ENCODE measurements around the gene ASXL2. TPM values are rescaled to one million over a fixed set of nuclear protein-coding genes. Genes with fewer than 3 reads are reported as not detected.

ASXL2 gene
- total RNA-seq, 2 experiments from 2014 or later: 43.7 to 45.0 TPM

DNA sequence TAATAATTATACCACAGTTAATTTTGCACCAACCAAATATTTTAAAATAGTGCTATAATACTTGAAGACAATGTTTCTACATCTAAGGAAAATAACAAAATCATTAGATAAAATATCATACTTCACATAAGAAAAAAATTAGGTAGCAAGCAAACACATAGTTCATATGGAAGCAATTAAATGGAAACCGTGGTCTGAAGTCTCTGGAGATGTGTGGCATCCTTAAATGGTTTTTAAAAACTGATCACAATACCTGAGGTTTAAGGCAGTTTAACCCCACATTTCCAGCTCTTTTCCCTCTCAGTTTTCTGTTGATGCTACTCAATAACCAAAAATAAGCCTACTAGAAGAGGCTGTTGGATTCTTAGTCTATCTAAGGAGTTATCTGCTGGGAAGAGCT, 71.3 kb downstream of the ASXL2 start:
- no peak for DNase-seq
- ChIA-PET POLR2A (interaction anchor here (1.1 to 1.4 kb wide), 2 partner anchors 11 kb away, joined by 3 to 4 read pairs; no protein-coding TSS in a partner anchor), CTCF (no interaction called here)
- Mint-ChIP-seq H3K9me3 (no peaks in the 10 kb centered on the region), H3K36me3 (ENCODE audit: low read depth) (peaks cover 50% of the 10 kb centered on the region), H3K4me1 (peaks cover 49% of the 10 kb centered on the region), H3K27me3 (no peaks in the 10 kb centered on the region), H3K27ac (no peak overlapping the region), H3K4me3 (no peak overlapping the region)

- H3K36me3 Mint-ChIP-seq (ENCODE audit: low read depth): peaks cover 57% of the 10 kb centered on the region
- peaks cover 51% of the 10 kb centered on the region for H3K4me1 Mint-ChIP-seq
- ChIA-PET POLR2A (interaction anchor here (0.6 kb wide), 1 partner anchor 60 kb away, joined by 3 read pairs; no protein-coding TSS in a partner anchor), CTCF (no interaction called here)
- no peaks in the 10 kb centered on the region for H3K9me3 Mint-ChIP-seq
- no peak overlapping the region for H3K27ac Mint-ChIP-seq
- no peak for DNase-seq
- no peak overlapping the region for H3K4me3 Mint-ChIP-seq
- no peaks in the 10 kb centered on the region for H3K27me3 Mint-ChIP-seq
Measured at GRCh38 chr2:25805987-25806386, 72.3 kb downstream of the ASXL2 start.

DNA sequence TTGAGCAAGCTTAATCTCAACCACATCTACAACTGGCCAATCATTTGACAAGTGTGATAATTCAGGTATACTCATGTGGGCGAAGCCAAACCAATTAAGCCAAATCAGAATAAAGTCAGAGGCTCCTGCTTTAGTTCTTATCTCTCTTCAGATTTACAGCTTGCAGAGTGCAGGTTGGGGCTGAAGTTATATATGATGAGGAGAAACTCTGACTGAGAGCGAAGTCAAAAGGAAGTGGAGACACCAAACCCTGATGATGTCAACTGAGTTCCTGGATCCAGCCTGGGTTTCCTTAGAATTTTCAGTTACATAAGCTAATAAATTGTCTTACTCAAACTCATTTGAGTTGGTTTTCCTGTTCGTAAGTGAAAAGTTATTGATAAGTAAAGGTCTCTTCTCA, 73.9 kb downstream of the ASXL2 start:
- H3K27me3 Mint-ChIP-seq: no peaks in the 10 kb centered on the region
- H3K36me3 Mint-ChIP-seq (ENCODE audit: low read depth): peaks cover 52% of the 10 kb centered on the region
- POLR2A ChIA-PET: interaction anchor here (1.1 to 2.0 kb wide), 6 partner anchors 9 to 21 kb away, joined by 3 to 23 read pairs (median 6); no protein-coding TSS in a partner anchor
- DNase-seq: no peak
- H3K9me3 Mint-ChIP-seq: no peaks in the 10 kb centered on the region
- peak overlapping the region; percentile 24 for H3K4me3 Mint-ChIP-seq
- CTCF ChIA-PET: interaction anchor here (0.7 to 1.1 kb wide), 5 partner anchors 9 to 83 kb away, joined by 3 to 4 read pairs (median 3); no protein-coding TSS in a partner anchor
- H3K27ac Mint-ChIP-seq: peak overlapping the region; percentile 79
- H3K4me1 Mint-ChIP-seq: peaks cover 46% of the 10 kb centered on the region

DNA sequence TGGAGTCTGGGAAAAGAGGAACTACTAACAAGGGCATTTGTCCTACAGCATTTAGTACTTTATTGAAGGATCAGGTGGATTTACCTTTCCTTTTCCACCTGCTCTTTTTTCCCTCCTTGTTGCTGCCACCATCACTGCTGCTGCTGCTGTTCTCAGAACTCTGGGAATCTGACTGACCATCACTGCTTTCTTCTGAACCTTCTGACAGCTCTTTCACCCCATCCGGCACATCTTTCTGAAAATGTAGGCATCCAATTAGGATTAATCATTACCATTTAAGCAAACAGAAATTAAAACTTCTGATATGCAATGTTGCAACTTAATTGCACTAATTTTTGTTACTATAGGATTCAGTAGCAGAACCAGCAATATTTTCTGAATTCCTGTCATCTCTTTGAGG, 79.0 kb downstream of the ASXL2 start:
- no peaks in the 10 kb centered on the region for H3K27me3 Mint-ChIP-seq
- no peaks in the 10 kb centered on the region for H3K9me3 Mint-ChIP-seq
- peaks cover 76% of the 10 kb centered on the region for H3K36me3 Mint-ChIP-seq (ENCODE audit: low read depth)
- no peak overlapping the region for H3K4me3 Mint-ChIP-seq
- peak overlapping the region; percentile 52 for H3K27ac Mint-ChIP-seq
- CTCF ChIA-PET: interaction anchor here (1.6 kb wide), 1 partner anchor 15 kb away, joined by 3 read pairs; no protein-coding TSS in a partner anchor
- no peak for DNase-seq
- peaks cover 64% of the 10 kb centered on the region for H3K4me1 Mint-ChIP-seq
- POLR2A ChIA-PET: interaction anchor here (0.9 to 1.9 kb wide), 3 partner anchors 10 to 53 kb away, joined by 4 read pairs; no protein-coding TSS in a partner anchor

DNA sequence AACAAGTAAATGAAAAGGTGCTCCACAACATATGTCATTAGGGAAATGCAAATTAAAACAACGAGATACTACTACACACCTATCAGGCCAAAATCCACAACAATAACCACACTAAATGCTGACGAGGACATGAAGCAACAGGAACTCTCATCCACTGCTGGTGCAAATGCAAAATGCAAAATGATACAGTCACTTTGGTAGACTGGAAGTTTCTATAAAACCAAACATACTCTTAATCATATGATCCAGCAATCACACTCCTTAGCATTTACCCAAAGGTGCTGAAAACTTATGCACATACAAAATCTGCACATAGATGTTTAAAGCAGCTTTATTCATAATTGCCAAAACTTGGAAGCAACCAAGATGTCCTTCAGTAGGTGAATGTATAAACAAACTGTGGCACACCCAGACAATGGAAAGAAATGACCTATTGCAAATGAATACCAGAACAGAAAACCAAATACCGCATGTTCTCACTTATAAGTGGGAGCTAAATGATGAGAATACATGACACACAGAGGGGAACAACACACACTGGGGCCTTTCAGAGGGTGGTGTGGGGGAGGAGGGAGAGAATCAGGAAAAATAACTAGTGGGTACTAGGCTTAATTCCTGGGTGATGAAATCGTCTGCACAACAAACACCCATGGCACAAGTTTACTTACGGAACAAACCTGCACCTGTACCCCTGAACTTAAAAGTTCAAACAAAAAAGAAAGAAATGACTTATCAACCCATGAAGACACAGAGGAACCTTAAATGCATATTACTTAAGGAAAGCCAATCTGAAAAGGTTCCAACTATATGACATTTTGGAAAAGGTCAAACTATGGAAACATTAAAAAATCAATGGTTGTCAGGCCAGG, 80.4 kb downstream of the ASXL2 start:
- no peak for DNase-seq
- H3K4me3 Mint-ChIP-seq: no peak overlapping the region
- CTCF ChIA-PET: no interaction called here
- peak overlapping the region; percentile 52 for H3K27ac Mint-ChIP-seq
- peaks cover 69% of the 10 kb centered on the region for H3K36me3 Mint-ChIP-seq (ENCODE audit: low read depth)
- POLR2A ChIA-PET: interaction anchor here (0.9 to 1.9 kb wide), 3 partner anchors 11 to 55 kb away, joined by 4 read pairs; no protein-coding TSS in a partner anchor
- H3K27me3 Mint-ChIP-seq: no peaks in the 10 kb centered on the region
- H3K4me1 Mint-ChIP-seq: peaks cover 63% of the 10 kb centered on the region
- H3K9me3 Mint-ChIP-seq: no peaks in the 10 kb centered on the region

GRCh38 chr2:25794544-25795276, 83.6 kb downstream of the ASXL2 start:
- H3K4me3 Mint-ChIP-seq: peak overlapping the region; percentile 73
- H3K36me3 Mint-ChIP-seq (ENCODE audit: low read depth): peaks cover 73% of the 10 kb centered on the region
- H3K27me3 Mint-ChIP-seq: no peaks in the 10 kb centered on the region
- H3K27ac Mint-ChIP-seq: peak overlapping the region; percentile 84
- CTCF ChIA-PET: interaction anchor here (0.7 to 2.6 kb wide), 8 partner anchors 10 to 188 kb away, joined by 3 to 13 read pairs (median 3); no protein-coding TSS in a partner anchor
- POLR2A ChIA-PET: interaction anchor here (0.6 to 2.9 kb wide), 13 partner anchors 10 to 450 kb away, joined by 3 to 23 read pairs (median 6); partner anchors contain the start of genes ASXL2, HADHA and HADHB
- H3K9me3 Mint-ChIP-seq: peaks cover 2% of the 10 kb centered on the region
- no peak for DNase-seq
- peaks cover 81% of the 10 kb centered on the region for H3K4me1 Mint-ChIP-seq

DNA sequence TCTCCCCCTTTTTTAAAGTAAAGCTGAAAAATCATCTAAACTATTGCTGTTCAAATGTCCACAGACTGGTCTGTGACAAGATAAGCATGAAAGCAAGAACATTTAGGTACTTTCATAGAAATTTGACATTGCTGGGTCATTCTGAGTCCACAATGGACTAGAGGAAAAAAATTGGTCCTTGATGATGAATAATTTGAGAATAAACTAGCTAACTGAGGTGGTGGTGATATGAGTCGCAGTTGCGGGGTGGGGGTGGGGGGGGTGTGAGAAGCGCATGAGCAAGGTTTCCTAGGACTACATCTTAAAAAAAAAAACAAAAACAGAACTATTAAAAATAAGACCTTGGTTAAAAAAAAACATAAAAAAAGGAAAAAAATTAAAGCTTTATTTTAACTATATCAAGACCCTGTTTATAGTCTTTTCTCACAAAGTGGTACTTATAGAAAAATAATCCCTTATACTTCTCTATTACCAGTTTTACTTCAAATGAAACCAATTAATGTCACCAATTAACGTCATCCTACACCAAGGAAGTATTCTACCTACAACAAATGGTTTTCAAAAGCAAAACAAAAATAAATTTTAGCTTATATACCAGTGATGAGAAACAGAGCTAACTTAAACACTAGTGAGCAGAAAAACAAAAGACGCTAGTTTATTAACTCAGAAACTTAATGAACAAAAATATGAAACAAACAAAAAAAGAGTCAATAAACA, 88.1 kb downstream of the ASXL2 start:
- Mint-ChIP-seq H3K4me3 (peak overlapping the region; percentile 59), H3K27ac (peak overlapping the region; percentile 44)
- POLR2A ChIA-PET: interaction anchor here (0.6 to 2.4 kb wide), 4 partner anchors 14 to 35 kb away, joined by 3 to 8 read pairs (median 4); no protein-coding TSS in a partner anchor

GRCh38 chr2:25788457-25788856, 89.8 kb downstream of the ASXL2 start:
- Mint-ChIP-seq H3K4me3 (no peak overlapping the region), H3K27ac (no peak overlapping the region), H3K27me3 (no peaks in the 10 kb centered on the region), H3K4me1 (peaks cover 43% of the 10 kb centered on the region), H3K9me3 (peaks cover 2% of the 10 kb centered on the region), H3K36me3 (ENCODE audit: low read depth) (peaks cover 42% of the 10 kb centered on the region)
- ChIA-PET POLR2A (interaction anchor here (1.0 to 2.4 kb wide), 2 partner anchors 16 to 23 kb away, joined by 3 to 8 read pairs; no protein-coding TSS in a partner anchor), CTCF (interaction anchor here (1.3 kb wide), 1 partner anchor 63 kb away, joined by 6 read pairs; no protein-coding TSS in a partner anchor)
- no peak for DNase-seq

More for the DNA sequence above, 88.1 kb downstream of the ASXL2 start:
- CTCF ChIA-PET: interaction anchor here (0.6 to 1.2 kb wide), 5 partner anchors 23 to 481 kb away, joined by 3 to 7 read pairs (median 4); no protein-coding TSS in a partner anchor
- Mint-ChIP-seq H3K4me1 (peaks cover 58% of the 10 kb centered on the region), H3K27me3 (no peaks in the 10 kb centered on the region), H3K9me3 (peaks cover 2% of the 10 kb centered on the region), H3K36me3 (ENCODE audit: low read depth) (peaks cover 42% of the 10 kb centered on the region)
- DNase-seq: no peak

- peaks cover 38% of the 10 kb centered on the region for H3K4me1 Mint-ChIP-seq
- DNase-seq: no peak
- peaks cover 43% of the 10 kb centered on the region for H3K36me3 Mint-ChIP-seq (ENCODE audit: low read depth)
- no peaks in the 10 kb centered on the region for H3K27me3 Mint-ChIP-seq
- POLR2A ChIA-PET: no interaction called here
- no peak overlapping the region for H3K27ac Mint-ChIP-seq
- H3K4me3 Mint-ChIP-seq: no peak overlapping the region
- CTCF ChIA-PET: interaction anchor here (0.7 kb wide), 1 partner anchor 637 kb away, joined by 3 read pairs; no protein-coding TSS in a partner anchor
- peaks cover 2% of the 10 kb centered on the region for H3K9me3 Mint-ChIP-seq
Measured at GRCh38 chr2:25787020-25787419, 91.3 kb downstream of the ASXL2 start.

DNA sequence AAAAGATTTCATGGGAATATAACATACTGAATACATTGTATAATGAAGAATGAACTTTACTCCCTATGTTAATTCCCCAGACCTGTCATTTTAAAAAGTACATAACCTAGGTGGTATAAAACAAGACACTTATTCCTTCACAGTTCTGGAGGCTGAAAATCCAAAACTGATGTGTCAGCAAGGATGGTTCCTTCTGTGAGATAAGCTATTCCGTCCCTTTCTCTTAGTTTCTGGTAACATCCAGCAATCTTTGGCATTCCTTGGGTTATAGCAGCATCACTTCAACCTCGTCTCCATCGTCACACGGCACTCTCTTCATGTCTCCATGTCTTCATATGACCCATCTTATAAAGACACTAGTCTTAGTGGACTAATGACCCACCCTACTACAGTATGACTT, 93.9 kb downstream of the ASXL2 start:
- H3K27ac Mint-ChIP-seq: no peak overlapping the region
- POLR2A ChIA-PET: interaction anchor here (1.1 kb wide), 2 partner anchors 10 to 68 kb away, joined by 3 to 5 read pairs; no protein-coding TSS in a partner anchor

DNA sequence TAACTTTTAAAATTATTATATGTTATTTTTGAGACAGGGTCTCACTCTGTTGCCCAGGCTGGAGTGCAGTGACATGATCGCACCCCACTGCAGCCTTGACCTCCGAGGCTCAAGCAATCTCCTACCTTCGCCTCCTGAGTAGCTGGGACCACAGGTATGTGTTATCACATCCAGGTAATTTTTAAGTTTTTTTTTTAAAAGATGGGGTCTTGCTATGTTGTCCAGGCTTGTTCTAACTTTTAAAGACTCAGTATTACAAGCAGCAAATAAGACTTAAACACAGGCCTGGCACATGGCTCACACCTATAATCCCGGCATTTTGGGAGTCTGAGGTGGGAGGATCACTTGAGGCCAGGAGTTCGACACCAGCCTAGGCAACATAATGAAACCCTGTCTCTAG, 101.2 kb downstream of the ASXL2 start:
- ChIA-PET CTCF (interaction anchor here (0.6 to 2.2 kb wide), 2 partner anchors 19 to 76 kb away, joined by 3 to 4 read pairs; no protein-coding TSS in a partner anchor), POLR2A (no interaction called here)
- Mint-ChIP-seq H3K9me3 (no peaks in the 10 kb centered on the region), H3K36me3 (ENCODE audit: low read depth) (peaks cover 26% of the 10 kb centered on the region), H3K27me3 (no peaks in the 10 kb centered on the region), H3K27ac (no peak overlapping the region), H3K4me1 (peaks cover 4% of the 10 kb centered on the region), H3K4me3 (no peak overlapping the region)
- DNase-seq: no peak

More for the DNA sequence above, 93.9 kb downstream of the ASXL2 start:
- CTCF ChIA-PET: no interaction called here
- no peaks in the 10 kb centered on the region for H3K9me3 Mint-ChIP-seq
- no peak for DNase-seq
- no peak overlapping the region for H3K4me3 Mint-ChIP-seq
- peaks cover 31% of the 10 kb centered on the region for H3K36me3 Mint-ChIP-seq (ENCODE audit: low read depth)
- no peaks in the 10 kb centered on the region for H3K27me3 Mint-ChIP-seq
- H3K4me1 Mint-ChIP-seq: peaks cover 20% of the 10 kb centered on the region

DNA sequence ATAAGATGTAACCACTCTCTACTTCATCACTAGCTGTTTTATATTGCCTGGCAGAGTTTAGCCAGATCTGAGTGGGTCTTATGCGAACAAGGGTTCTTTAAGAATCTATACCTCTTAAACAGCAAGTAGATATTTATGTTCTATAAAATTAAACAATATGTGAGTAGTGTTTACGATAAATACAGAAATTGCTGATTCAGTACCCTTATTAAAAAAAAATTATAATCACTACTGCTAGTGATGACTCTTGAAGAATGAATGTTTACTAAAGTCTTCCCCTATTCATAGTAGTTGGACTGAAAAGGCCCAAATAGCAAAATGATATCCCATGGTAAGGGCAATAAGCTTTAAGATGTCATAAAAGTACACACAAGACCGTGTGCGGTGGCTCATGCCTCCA, 106.2 kb downstream of the ASXL2 start:
- no peak overlapping the region for H3K4me3 Mint-ChIP-seq
- POLR2A ChIA-PET: no interaction called here
- H3K4me1 Mint-ChIP-seq: peaks cover 11% of the 10 kb centered on the region
- CTCF ChIA-PET: interaction anchor here (1.6 kb wide), 1 partner anchor 17 kb away, joined by 3 read pairs; no protein-coding TSS in a partner anchor
- peaks cover 53% of the 10 kb centered on the region for H3K36me3 Mint-ChIP-seq (ENCODE audit: low read depth)
- H3K9me3 Mint-ChIP-seq: no peaks in the 10 kb centered on the region
- no peaks in the 10 kb centered on the region for H3K27me3 Mint-ChIP-seq
- H3K27ac Mint-ChIP-seq: no peak overlapping the region
- DNase-seq: no peak
